PC-9 (cell line): ENCODE measurements around the gene CHRDL2. TPM values are rescaled to one million over a fixed set of nuclear protein-coding genes. Genes with fewer than 3 reads are reported as not detected.

Experiments
- BruUV-seq: library from RNA; stranded (reverse); fragments of 400-500 nt; replicated peaks from 2 replicates; lab custom pipeline; 2021; lab: Mats Ljungman, UMichigan
- CTCF ChIA-PET: fragments of 300-600 bp; sonication (Branson Sonifier 250); formaldehyde crosslinking; loops from one replicate; lab custom pipeline; 2022; ENCODE audit warnings: antibody characterized with exemption; lab: Charles Lee
- POLR2A ChIA-PET: fragments of 300-600 bp; sonication (Branson Sonifier 250); formaldehyde crosslinking; loops from one replicate; lab custom pipeline; 2022; ENCODE audit warnings: antibody characterized with exemption; ENCODE audit not compliant: unreplicated experiment; lab: Charles Lee
- DNase-seq, 2 experiments: peaks; one replicate each; pipeline versions ENCODE4 v3.0.0 to v3.0.0-alpha.2; 2015 to 2022; ENCODE audit warnings: mixed read lengths in 1 of 2
- H2AFZ ChIP-seq: fragments of 200-600 bp; sonication (generic); 2 replicates; pipeline ENCODE4 v1.8.1; 2017; ENCODE audit warnings: antibody characterized with exemption
- H3F3A ChIP-seq: fragments of 200-600 bp; sonication (generic); 2 replicates; pipeline ENCODE4 v1.8.1; 2017; ENCODE audit warnings: antibody characterized with exemption, mild to moderate bottlenecking, low read depth; ENCODE audit not compliant: insufficient read depth
- H3K27ac ChIP-seq: fragments of 200-600 bp; sonication (generic); 2 replicates; pipeline ENCODE4 v1.6.1; 2016; ENCODE audit warnings: mixed run types
- H3K27me3 ChIP-seq: fragments of 200-600 bp; sonication (generic); 2 replicates; pipeline ENCODE4 v1.6.1; 2016; ENCODE audit warnings: low read depth, mixed run types; ENCODE audit not compliant: insufficient read depth
- H3K36me3 ChIP-seq: fragments of 200-600 bp; sonication (generic); 2 replicates; pipeline ENCODE4 v1.6.1; 2016; ENCODE audit warnings: low read depth, mixed run types
- H3K4me1 ChIP-seq: fragments of 200-600 bp; sonication (generic); replicated peaks from 2 replicates; pipeline ENCODE4 v1.6.1; 2016; ENCODE audit warnings: mixed run types; ENCODE audit not compliant: insufficient read depth
- H3K4me2 ChIP-seq: fragments of 200-600 bp; sonication (generic); 2 replicates; pipeline ENCODE4 v1.6.1; 2017; ENCODE audit warnings: mixed run types
- H3K4me3 ChIP-seq: fragments of 200-600 bp; sonication (generic); 2 replicates; pipeline ENCODE4 v1.6.1; 2016; ENCODE audit warnings: mixed run types
- H3K79me2 ChIP-seq: fragments of 200-600 bp; sonication (generic); 2 replicates; pipeline ENCODE4 v1.6.1; 2017; ENCODE audit warnings: low read depth, mixed run types
- H3K9me2 ChIP-seq: fragments of 200-600 bp; sonication (generic); 2 replicates; pipeline ENCODE4 v1.8.1; 2017; ENCODE audit warnings: mild to moderate bottlenecking; ENCODE audit not compliant: insufficient read depth
- H3K9me3 ChIP-seq: fragments of 200-600 bp; sonication (generic); 2 replicates; pipeline ENCODE4 v1.8.1; 2016; ENCODE audit warnings: low read depth; ENCODE audit not compliant: insufficient read depth
- H4K20me1 ChIP-seq: fragments of 200-600 bp; sonication (generic); 2 replicates; pipeline ENCODE4 v1.8.1; 2017; ENCODE audit not compliant: insufficient read depth
- CTCF ChIP-seq: fragments of 200-600 bp; sonication (generic); conservative IDR thresholded peaks from 2 replicates; pipeline ENCODE4 v1.6.1; 2017; ENCODE audit warnings: mixed run types, antibody characterized with exemption, mild to moderate bottlenecking, moderate library complexity
- EZH2 ChIP-seq: fragments of 200-600 bp; sonication (generic); IDR thresholded peaks from 2 replicates; pipeline ENCODE4 v1.8.0; 2017; ENCODE audit warnings: antibody characterized with exemption, low read depth
- intact Hi-C: fragments of 100-400 bp; cut with micrococcal nuclease; formaldehyde crosslinking; loops from one replicate; pipeline ENCODE4 v1.10.0; 2022; ENCODE audit not compliant: unreplicated experiment
- total RNA-seq: library from RNA; stranded (reverse); gene quantifications from 2 replicates; pipeline ENCODE4 v1.2.3, GENCODE V29; 2021

The CHRDL2 gene
- total RNA-seq, 1 experiment from 2014 or later: not detected

GRCh38 chr11:74766905-74767304 lies 35.7 kb upstream of the CHRDL2 start:
- no peak for TF ChIP-seq EZH2
- Histone ChIP-seq H3K9me3 (no peaks in the 10 kb centered on the region), H3K4me3 (no peak overlapping the region), H3K79me2 (peaks cover 81% of the 10 kb centered on the region), H3K27me3 (no peaks in the 10 kb centered on the region), H3K4me2 (no peak overlapping the region), H3K4me1 (no peaks in the 10 kb centered on the region), H2AFZ (no peak overlapping the region), H3F3A (0 out of 2 replicates have a peak, but pooled peaks cover 5% of the 10 kb centered on the region), H3K9me2 (no peaks in the 10 kb centered on the region), H3K36me3 (peaks cover 12% of the 10 kb centered on the region; the same call in 1 of the 2 replicates), H4K20me1 (no peaks in the 10 kb centered on the region; the same call in 1 of the 2 replicates), H3K27ac (no peak overlapping the region)
- BruUV-seq: no TSS peak
- ChIA-PET CTCF (no interaction called here), POLR2A (no interaction called here)
- intact Hi-C loops: no loop called here
- DNase-seq: no peak

- H3K79me2 ChIP-seq: peaks cover 57% of the 10 kb centered on the region
- intact Hi-C loops: no loop called here
- H4K20me1 ChIP-seq: no peaks in the 10 kb centered on the region
- peaks cover 25% of the 10 kb centered on the region for H3F3A ChIP-seq
- H3K27ac ChIP-seq: no peak overlapping the region
- H3K9me3 ChIP-seq: peaks cover 3% of the 10 kb centered on the region; the same call in 1 of the 2 replicates
- H3K4me1 ChIP-seq: peaks cover 40% of the 10 kb centered on the region
- no peak overlapping the region for H3K4me2 ChIP-seq
- peaks cover 9% of the 10 kb centered on the region; the same call in 1 of the 2 replicates for H3K36me3 ChIP-seq
- no peak overlapping the region for H3K4me3 ChIP-seq
- TF ChIP-seq CTCF (no peak), EZH2 (no peak)
- CTCF ChIA-PET: no interaction called here
- DNase-seq: no peak
- BruUV-seq: no TSS peak
- no peak overlapping the region for H2AFZ ChIP-seq
- POLR2A ChIA-PET: no interaction called here
- H3K27me3 ChIP-seq: no peaks in the 10 kb centered on the region
- H3K9me2 ChIP-seq: no peaks in the 10 kb centered on the region
These were observed 25.3 kb upstream of the CHRDL2 start for GRCh38 chr11:74756571-74756970.

GRCh38 chr11:74755395-74755995 lies 24.3 kb upstream of the CHRDL2 start:
- peaks cover 49% of the 10 kb centered on the region for H3K4me1 ChIP-seq
- TF ChIP-seq EZH2 (no peak), CTCF (no peak)
- H3K27me3 ChIP-seq: no peaks in the 10 kb centered on the region
- intact Hi-C loops: no loop called here
- H3K4me2 ChIP-seq: peak overlapping the region; percentile 76
- no peak for DNase-seq
- ChIA-PET POLR2A (interaction anchor here (0.6 to 0.7 kb wide), 4 partner anchors 29 to 672 kb away, joined by 5 to 8 read pairs (median 7); partner anchors contain the start of gene LIPT2), CTCF (interaction anchor here (0.6 to 0.9 kb wide), 2 partner anchors 16 to 121 kb away, joined by 3 to 4 read pairs; no protein-coding TSS in a partner anchor)
- peaks cover 3% of the 10 kb centered on the region; the same call in 1 of the 2 replicates for H3K9me3 ChIP-seq
- peaks cover 15% of the 10 kb centered on the region; the same call in 1 of the 2 replicates for H3K36me3 ChIP-seq
- peaks cover 25% of the 10 kb centered on the region for H3F3A ChIP-seq
- H4K20me1 ChIP-seq: no peaks in the 10 kb centered on the region
- H2AFZ ChIP-seq: no peak overlapping the region
- H3K9me2 ChIP-seq: no peaks in the 10 kb centered on the region
- BruUV-seq: no TSS peak
- peak overlapping the region; percentile 45; the same call in 1 of the 2 replicates for H3K4me3 ChIP-seq
- H3K27ac ChIP-seq: peak overlapping the region; percentile 71
- peaks cover 68% of the 10 kb centered on the region for H3K79me2 ChIP-seq
